CD4-positive, alpha-beta T cell treated with Interleukin-15 for 4 hours (primary cell): Measurements from ENCODE around the gene FAM210B.
"Not testable (repeated sequence)": the region's sequence is repeated elsewhere in the genome, so short reads cannot be mapped to it uniquely, and the experiment has no call there.

Source experiments
- DNase-seq: peaks from one replicate; pipeline ENCODE4 v3.0.0-alpha.2; 2020; ENCODE audit warnings: low spot score

Gene FAM210B

DNA sequence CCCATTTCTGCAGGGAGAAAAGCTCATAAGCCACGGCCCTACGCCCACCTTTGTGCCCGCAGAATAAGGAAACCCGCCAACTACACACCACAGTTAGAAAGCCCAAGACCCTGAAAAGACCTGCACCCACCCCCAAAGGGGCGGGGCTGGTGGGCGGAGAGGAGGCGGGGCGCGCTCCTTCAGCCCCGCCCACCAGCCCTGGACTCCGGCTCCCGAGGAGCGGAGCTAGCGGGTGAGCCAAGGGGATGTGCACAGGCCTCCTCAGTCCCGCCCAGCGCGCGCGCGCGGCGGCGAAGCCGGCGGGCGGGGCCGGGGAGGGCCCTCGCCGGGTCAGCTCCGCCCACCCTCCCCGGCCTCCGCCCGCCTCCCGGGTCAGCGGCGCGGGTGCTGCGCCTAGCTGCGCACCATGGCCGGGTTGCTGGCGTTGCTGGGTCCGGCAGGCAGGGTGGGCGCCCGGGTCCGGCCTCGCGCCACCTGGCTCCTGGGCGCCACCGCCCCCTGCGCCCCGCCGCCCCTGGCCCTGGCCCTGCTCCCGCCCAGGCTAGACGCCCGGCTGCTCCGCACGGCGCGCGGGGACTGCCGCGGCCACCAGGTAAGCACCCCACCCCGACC lies at the start of gene FAM210B:
Gene FAM210B, plus strand, starts transcription at position 375 of the 612 bp plus-strand sequence. Its CDS starts 32 bp downstream, at position 407.
- peak; percentile 82 for DNase-seq

- DNase-seq = no peak
Measured at GRCh38 chr20:56316051-56316450, 42.7 kb upstream of the FAM210B start.

DNA sequence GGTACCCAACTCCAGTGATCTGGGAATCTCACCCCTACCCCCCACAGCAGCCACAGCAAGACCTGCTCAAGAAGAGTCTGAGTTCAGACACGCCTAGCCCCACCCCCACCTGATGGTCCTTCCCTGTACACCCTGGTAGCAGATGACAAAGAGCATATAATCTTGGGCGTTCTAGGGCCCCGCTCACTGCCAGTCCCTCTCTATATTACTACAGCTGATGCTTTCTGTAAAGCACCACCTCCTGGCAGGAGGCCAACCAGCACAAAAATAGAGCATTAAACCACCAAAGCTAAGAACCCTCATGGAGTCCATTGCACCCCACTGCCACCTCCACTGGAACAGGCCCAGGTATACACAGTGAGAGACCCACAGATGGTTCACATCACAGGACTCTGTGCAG lies 42.3 kb upstream of the FAM210B start:
- DNase-seq = no peak

DNA sequence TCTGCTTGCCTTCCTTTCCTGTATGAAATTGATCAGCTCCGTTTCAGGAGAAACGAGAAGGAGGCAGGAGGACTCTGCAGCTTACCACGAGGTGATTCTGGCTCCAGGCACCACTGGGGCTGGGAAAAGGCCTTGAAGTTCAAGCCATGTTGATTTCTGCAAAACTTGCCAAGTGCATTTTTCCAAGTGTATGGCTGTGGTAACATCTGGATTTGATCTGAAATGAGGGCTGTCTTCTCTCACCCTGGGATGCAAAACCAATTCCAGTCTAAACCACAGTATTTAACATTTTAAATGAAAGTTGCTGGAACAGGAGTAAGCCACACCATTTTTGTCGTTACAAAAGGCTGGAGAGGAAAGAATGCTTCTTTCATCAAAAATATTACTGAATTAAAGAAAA lies 36.1 kb upstream of the FAM210B start:
- no peak for DNase-seq

DNA sequence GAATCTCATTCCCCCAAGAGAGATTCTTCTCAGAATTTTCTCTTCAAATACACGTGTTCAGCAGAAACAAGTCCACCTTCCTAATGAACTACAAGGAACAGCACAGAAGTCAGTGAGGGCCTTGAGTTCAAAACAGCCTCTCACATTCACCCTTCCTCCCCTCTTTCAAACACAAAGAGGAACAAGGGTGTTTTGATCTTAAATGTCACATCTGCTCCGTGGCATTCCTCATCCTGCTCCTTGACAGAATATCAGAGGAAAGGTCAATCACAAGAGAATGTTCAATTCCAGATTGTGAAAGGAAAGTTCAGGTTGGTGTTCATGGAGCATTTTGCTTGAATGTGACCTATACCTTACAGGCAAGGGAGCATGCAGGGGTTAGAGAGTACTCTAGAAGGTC lies 35.6 kb upstream of the FAM210B start:
- no peak for DNase-seq

- no peak for DNase-seq
Measured at GRCh38 chr20:56323656-56324055, 35.1 kb upstream of the FAM210B start.

- DNase-seq = no peak
Measured at GRCh38 chr20:56324806-56325205, 34.0 kb upstream of the FAM210B start.

- no peak for DNase-seq
Measured at GRCh38 chr20:56328861-56329260, 29.9 kb upstream of the FAM210B start.

DNA sequence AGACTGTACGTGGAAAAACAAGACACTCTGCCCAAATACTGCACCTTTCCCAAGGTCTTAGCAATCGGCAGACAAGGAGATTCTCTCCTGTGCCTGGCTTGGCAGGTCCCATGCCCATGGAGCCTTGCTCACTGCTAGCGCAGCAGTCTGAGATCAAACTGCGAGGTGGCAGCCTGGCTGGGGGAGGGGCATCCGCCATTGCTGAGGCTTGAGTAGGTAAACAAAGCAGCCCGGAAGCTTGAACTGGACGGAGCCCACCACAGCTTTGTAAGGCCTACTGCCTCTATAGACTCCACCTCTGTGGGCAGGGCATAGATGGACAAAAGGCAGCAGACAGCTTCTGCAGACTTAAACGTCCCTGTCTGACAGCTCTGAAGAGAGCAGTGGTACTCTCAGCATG lies 22.1 kb upstream of the FAM210B start:
- DNase-seq = not testable (repeated sequence)

DNA sequence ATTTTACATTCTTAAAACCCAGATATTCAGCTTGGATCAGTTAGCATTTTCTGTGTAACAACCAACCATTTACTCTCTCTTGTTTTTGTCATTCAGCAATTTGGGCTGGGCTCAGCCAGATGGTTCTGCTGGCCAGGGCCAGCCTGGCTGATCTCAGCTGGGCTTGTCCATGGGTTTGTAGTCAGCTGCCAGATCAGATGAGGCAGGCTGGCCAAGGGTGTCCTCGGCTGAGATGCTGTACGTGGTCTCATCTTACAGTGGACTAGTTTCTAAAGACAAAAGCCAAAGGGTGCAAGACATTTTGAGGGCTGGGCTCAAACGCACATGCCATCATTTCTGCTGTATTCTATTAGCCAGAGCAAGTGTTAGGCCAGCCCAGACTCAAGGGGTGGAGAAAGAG lies 16.0 kb upstream of the FAM210B start:
- no peak for DNase-seq

DNA sequence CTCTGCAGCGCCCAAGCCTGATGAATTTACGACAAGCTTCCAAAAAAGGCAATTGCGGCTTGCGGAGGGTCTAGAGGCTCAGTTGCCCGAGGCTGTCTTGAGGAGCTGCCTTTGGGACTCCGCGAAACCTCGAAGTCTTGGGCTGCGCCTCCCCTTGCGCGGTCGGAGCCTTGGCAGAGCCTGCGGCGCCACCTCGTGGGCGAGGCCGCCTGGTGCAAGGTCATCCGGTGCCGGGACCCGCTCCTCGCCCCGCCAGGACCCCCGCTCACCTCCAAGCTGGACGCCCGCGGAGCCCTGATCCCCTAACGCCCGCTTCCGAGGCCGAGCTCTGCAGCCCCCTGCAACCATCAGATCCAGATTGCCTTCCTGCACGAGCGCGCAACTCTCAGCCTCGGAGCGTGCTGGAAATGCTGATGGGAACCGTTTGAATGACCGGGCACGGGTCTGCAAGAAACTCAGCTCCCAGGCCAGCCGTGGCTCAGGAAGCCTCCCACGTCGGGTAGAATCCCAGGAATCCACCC lies 14.9 kb upstream of the FAM210B start:
- DNase-seq = peak; percentile 7

GRCh38 chr20:56345911-56346310 lies 12.9 kb upstream of the FAM210B start:
- DNase-seq = no peak

GRCh38 chr20:56347628-56348304 lies 11.0 kb upstream of the FAM210B start:
- no peak for DNase-seq

GRCh38 chr20:56348305-56348693 lies 10.5 kb upstream of the FAM210B start:
- no peak for DNase-seq

- no peak for DNase-seq
Measured at GRCh38 chr20:56348746-56349145, 10.0 kb upstream of the FAM210B start.

GRCh38 chr20:56350842-56351241 lies 7.9 kb upstream of the FAM210B start:
- no peak for DNase-seq

DNA sequence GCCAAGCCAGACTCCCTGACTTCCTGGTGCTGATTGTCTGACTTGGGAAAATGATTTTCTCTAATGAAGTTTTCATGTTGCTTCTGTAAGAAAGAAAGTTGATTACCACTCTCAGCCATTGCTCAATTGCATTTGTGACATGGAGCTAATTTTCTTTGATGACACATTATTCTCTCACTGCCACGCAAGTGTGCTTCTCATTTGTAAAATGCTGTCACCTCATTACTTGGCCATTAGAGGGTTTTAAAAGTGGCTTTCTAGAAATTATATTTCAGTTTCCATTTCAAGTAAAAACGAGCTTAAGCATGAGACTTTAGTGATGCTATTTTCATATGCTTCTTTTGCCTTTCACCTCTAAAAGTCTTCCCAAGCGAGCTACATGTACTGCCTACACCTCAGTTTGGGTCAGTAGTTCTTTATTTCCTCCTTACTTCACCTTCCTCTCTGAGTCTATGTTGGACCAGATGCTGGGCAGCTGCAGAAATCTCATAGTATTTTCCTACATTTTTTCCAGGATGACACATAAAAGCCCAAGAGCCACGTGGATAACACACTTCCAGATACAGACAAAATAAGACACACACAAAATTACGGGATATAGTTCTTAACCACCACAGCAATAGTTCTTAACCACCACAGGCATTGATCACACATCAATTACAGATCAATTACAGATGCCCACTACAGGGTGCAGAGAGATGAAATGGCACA lies 6.3 kb upstream of the FAM210B start:
- no peak for DNase-seq

- no peak for DNase-seq
Measured at GRCh38 chr20:56353356-56353755, 5.4 kb upstream of the FAM210B start.

GRCh38 chr20:56358070-56358469 lies 704 bp upstream of the FAM210B start:
- DNase-seq = no peak

DNA sequence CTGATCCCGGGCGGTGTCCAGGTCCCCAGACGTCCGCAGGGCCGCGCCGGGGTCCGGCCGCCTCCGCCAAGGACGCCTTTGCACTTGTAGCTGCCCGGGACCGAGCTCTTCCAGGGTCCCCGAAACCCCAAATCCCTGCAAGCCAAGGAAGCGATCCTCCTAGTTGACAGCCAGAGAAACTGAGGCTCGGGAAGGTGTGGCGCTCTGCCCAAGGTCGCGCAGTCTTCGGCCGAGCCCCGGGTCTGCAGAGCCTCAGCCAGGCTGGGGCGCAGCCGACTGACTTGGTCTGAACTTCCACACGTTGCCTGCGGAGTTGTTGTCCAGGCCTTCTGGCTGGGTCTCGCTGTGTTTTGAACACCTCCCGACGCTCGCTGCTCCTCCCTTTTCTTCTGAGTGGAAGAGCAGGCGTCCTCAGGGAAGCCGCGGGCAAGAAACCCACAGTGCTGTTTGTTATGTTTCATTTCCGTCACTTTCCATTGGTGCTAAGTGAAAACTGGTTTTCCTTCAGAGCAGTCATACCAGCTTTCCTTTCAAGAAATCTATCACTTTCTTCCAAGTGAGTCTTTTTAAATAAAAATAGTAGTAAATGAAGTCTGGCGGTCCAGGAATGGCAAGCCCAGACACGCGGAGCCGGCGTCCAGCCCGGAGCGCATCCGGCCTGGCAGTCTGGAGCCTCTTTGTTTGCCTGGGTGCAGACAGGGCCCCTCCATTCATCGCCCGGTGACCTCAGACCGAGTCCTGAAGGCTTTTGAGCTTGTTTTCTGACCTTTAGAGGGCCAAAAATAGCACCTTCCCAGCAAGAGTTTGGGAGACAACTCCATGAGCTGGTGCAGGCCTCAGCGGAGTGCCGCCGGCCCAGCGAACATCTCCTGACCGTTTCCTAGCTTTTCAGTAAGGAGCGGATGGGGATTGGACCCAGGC lies 698 bp downstream of the FAM210B start:
- DNase-seq = no peak

GRCh38 chr20:56360133-56360907 lies 1.5 kb downstream of the FAM210B start:
- DNase-seq = no peak
